H1 (cell line): ENCODE data around the gene POLA1. TPM values are rescaled to one million over a fixed set of nuclear protein-coding genes. Genes with fewer than 3 reads are reported as not detected.

ENCODE experiments used
- BACH1 ChIP-seq: IDR thresholded peaks from 2 replicates; pipeline ENCODE4 v1.6.1; 2012; ENCODE audit warnings: low read length, improper control_type of control experiment
- SP1 ChIP-seq: IDR thresholded peaks from 2 replicates; pipeline ENCODE4 v1.6.1; 2011; ENCODE audit warnings: low read depth, low read length
- polyA plus RNA-seq, 7 experiments: library from polyadenylated mRNA; depleted of rRNA in 3 of 7; stranded (reverse) in 5 of 7; unstranded in 2 of 7; fragments of >200 nt in 5 of 7; fragments of 200-250 nt in 2 of 7; gene quantifications; 1 replicate in 5 of 7; 2 replicates in 1 of 7; 4 replicates in 1 of 7; pipeline versions ENCODE4 v1.2.1 to v1.2.3, GENCODE V29; 2011 to 2013; ENCODE audit warnings: missing spikeins in 2 of 7, mixed read lengths in 2 of 7
- total RNA-seq: library from RNA; stranded (reverse); fragmentation: NEBNext Ultra II Directional; extraction: Animal tissue kit (Norgen Biotek cat#: 25700); gene quantifications from 2 replicates; pipeline ENCODE4 v1.2.1, GENCODE V29; 2021
- TF ChIP-seq, protein P1 (sequence below): IDR thresholded peaks from 2 replicates; pipeline ENCODE4 v1.6.1; 2012; ENCODE audit warnings: inconsistent platforms
- TF ChIP-seq, protein P2 (sequence below): IDR thresholded peaks from 2 replicates; pipeline ENCODE4 v1.6.1; 2012; ENCODE audit warnings: inconsistent platforms

POLA1 gene
- total and polyA plus RNA-seq, 2 of the 8 experiments (the other 6 are each of a cell fraction or from before 2014, with no cell fraction given) = 5.6 to 34.9 TPM

DNA sequence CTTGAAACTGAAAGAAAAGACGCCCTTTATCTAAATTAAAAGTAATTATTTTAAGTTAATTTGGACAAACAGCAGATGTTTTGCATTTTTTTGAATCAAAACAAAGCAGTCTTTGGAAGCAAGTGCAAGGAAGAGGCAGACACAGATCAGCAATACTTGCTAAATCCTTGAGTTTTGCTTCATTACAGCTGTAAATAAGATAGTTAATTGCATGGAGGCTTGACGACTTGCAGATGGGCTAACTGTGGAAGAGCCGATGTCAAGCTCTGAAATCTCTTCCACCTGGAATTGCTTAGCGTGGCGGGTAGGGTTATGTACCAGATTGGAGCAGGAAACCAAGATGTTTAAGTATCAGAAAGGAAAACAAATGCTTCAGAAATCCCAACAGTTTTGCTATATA lies 148.8 kb downstream of the POLA1 start (continued):
- TF ChIP-seq, protein P1, sequence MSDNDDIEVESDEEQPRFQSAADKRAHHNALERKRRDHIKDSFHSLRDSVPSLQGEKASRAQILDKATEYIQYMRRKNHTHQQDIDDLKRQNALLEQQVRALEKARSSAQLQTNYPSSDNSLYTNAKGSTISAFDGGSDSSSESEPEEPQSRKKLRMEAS = no peak
- TF ChIP-seq SP1 = no peak
- TF ChIP-seq BACH1 = no peak
- TF ChIP-seq, protein P2, sequence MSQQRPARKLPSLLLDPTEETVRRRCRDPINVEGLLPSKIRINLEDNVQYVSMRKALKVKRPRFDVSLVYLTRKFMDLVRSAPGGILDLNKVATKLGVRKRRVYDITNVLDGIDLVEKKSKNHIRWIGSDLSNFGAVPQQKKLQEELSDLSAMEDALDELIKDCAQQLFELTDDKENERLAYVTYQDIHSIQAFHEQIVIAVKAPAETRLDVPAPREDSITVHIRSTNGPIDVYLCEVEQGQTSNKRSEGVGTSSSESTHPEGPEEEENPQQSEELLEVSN = no peak
